Measurements from ENCODE around the gene BET1L.

BET1L gene

DNA sequence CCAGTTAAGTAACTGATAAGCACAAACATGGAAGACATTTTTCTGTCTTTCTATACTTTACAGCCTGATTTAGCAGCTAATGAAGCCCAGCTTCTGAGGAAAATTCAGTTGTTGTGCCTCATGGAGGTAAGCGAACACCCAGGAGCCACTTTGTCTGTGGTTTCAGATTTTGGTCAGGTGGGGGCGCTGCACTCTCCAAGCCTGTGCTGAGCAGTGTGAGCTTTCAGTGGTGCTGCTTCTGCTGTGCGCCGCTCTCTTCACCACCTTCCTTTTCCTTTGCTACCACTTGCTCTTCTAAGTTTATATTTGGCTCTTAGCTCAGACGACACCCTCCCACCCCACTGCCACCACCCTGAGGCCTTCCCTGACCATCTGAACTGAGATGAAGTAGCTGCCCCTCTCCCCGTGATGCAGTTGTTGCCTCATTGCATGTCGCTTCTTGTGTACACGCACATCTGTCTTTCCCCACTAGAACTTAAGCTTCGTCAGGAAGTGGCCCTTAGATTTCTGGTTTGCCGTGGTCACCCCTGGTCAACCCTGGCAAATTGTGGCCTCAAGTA, 43.6 kb upstream of the BET1L start:
- Histone ChIP-seq H4K20me1 (ENCODE audit: insufficient read depth, low read length) (peaks cover 5% of the 10 kb centered on the region; the same call in 1 of the 2 replicates), H3K4me2 (ENCODE audit: insufficient read depth, low read length) (no peak overlapping the region), H3K9ac (ENCODE audit: low read depth, low read length) (no peak overlapping the region), H3K9me3 (ENCODE audit: insufficient read depth, low read length, severe bottlenecking) (no peaks in the 10 kb centered on the region), H3K79me2 (ENCODE audit: insufficient read depth, low read length) (0 out of 2 replicates have a peak, but pooled peaks cover 2% of the 10 kb centered on the region), H3K27me3 (ENCODE audit: insufficient read depth, low read length, poor library complexity) (no peaks in the 10 kb centered on the region), H3K27ac (ENCODE audit: low read length) (0 out of 2 replicates have a peak overlapping the region, but pooled peaks have one; percentile 2), H3K4me1 (ENCODE audit: insufficient read depth, low read length) (no peaks in the 10 kb centered on the region), H2AFZ (ENCODE audit: low read depth, low read length) (no peak overlapping the region), H3K4me3 (ENCODE audit: low read depth in 1 of 2, low read length in 2 of 2) (no peak overlapping the region), H3K36me3 (ENCODE audit: insufficient read depth, low read length) (peaks cover 81% of the 10 kb centered on the region)
- DNase-seq (peak; percentile 70), ATAC-seq (ENCODE audit: insufficient read depth, low read depth) (peak; percentile 88)
- TF ChIP-seq CTCF (IDR thresholded peaks at IDR 0.05; ENCODE audit: borderline replicate concordance, extremely low read depth, low read length, poor library complexity, severe bottlenecking) (peak; percentile 73), EZH2 (IDR thresholded peaks at IDR 0.05; ENCODE audit: borderline replicate concordance, low read depth, low read length, severe bottlenecking) (no peak)

DNA sequence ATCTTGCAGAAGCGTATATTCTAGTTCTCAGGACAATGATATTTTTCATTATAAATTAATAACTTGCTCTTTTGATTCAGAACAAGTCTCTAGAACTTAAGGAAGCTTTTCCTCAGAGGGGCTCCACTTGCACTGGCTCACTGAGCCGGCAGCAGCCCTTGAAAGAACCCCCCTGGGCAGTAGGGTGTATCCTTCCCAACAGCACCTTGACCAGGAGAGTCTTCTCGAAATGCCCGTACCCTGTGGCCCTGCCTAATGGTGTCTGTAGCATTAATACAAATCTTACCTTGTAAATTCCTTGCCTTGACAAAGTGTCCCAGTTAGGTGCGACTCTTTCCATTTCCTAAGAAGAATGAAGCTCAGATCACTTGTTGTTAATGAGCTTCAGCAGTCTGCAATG, 43.1 kb upstream of the BET1L start:
- Histone ChIP-seq H3K27ac (ENCODE audit: low read length) (0 out of 2 replicates have a peak overlapping the region, but pooled peaks have one; percentile 2), H3K4me3 (ENCODE audit: low read depth in 1 of 2, low read length in 2 of 2) (no peak overlapping the region), H3K79me2 (ENCODE audit: insufficient read depth, low read length) (0 out of 2 replicates have a peak, but pooled peaks cover 2% of the 10 kb centered on the region), H3K4me2 (ENCODE audit: insufficient read depth, low read length) (no peak overlapping the region), H3K4me1 (ENCODE audit: insufficient read depth, low read length) (no peaks in the 10 kb centered on the region), H2AFZ (ENCODE audit: low read depth, low read length) (no peak overlapping the region), H3K27me3 (ENCODE audit: insufficient read depth, low read length, poor library complexity) (no peaks in the 10 kb centered on the region), H3K9ac (ENCODE audit: low read depth, low read length) (no peak overlapping the region), H4K20me1 (ENCODE audit: insufficient read depth, low read length) (peaks cover 5% of the 10 kb centered on the region; the same call in 1 of the 2 replicates), H3K9me3 (ENCODE audit: insufficient read depth, low read length, severe bottlenecking) (no peaks in the 10 kb centered on the region), H3K36me3 (ENCODE audit: insufficient read depth, low read length) (peaks cover 86% of the 10 kb centered on the region)
- TF ChIP-seq EZH2 (IDR thresholded peaks at IDR 0.05; ENCODE audit: borderline replicate concordance, low read depth, low read length, severe bottlenecking), result no peak
- TF ChIP-seq CTCF (IDR thresholded peaks at IDR 0.05; ENCODE audit: borderline replicate concordance, extremely low read depth, low read length, poor library complexity, severe bottlenecking), result no peak
- ATAC-seq (ENCODE audit: insufficient read depth, low read depth) (no peak), DNase-seq (no peak)

DNA sequence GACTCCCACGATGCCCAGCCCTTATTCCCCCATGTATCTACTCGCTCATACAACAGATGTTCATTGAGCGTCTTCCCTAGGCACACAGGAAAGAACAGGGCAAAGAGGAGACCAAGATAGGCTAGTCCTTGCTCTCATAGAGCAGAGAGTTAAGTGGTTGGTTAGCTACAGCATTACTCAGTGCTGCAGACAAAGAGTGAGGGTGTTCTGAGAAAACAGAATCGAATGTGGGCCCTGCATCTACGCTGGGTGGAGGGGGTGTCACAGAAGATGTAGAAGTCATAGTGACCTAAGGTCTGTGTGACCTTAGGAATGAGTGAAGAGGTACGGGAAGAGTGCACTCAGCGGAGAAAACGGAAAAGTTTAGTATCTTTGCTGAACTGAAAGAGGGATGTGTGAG, 41.9 kb upstream of the BET1L start:
- no peak overlapping the region for H3K9ac ChIP-seq (ENCODE audit: low read depth, low read length)
- no peaks in the 10 kb centered on the region for H3K9me3 ChIP-seq (ENCODE audit: insufficient read depth, low read length, severe bottlenecking)
- DNase-seq (no peak), ATAC-seq (ENCODE audit: insufficient read depth, low read depth) (no peak)
- H2AFZ ChIP-seq (ENCODE audit: low read depth, low read length), result no peak overlapping the region
- H3K4me2 ChIP-seq (ENCODE audit: insufficient read depth, low read length), result no peak overlapping the region
- 0 out of 2 replicates have a peak, but pooled peaks cover 2% of the 10 kb centered on the region for H3K79me2 ChIP-seq (ENCODE audit: insufficient read depth, low read length)
- H3K27ac ChIP-seq (ENCODE audit: low read length), result no peak overlapping the region
- no peak for TF ChIP-seq CTCF (IDR thresholded peaks at IDR 0.05; ENCODE audit: borderline replicate concordance, extremely low read depth, low read length, poor library complexity, severe bottlenecking)
- H3K4me1 ChIP-seq (ENCODE audit: insufficient read depth, low read length), result no peaks in the 10 kb centered on the region
- no peak overlapping the region for H3K4me3 ChIP-seq (ENCODE audit: low read depth in 1 of 2, low read length in 2 of 2)
- peaks cover 98% of the 10 kb centered on the region for H3K36me3 ChIP-seq (ENCODE audit: insufficient read depth, low read length)
- peaks cover 5% of the 10 kb centered on the region; the same call in 1 of the 2 replicates for H4K20me1 ChIP-seq (ENCODE audit: insufficient read depth, low read length)
- no peaks in the 10 kb centered on the region for H3K27me3 ChIP-seq (ENCODE audit: insufficient read depth, low read length, poor library complexity)
